Measurements from ENCODE around the gene ITPR2.

DNA sequence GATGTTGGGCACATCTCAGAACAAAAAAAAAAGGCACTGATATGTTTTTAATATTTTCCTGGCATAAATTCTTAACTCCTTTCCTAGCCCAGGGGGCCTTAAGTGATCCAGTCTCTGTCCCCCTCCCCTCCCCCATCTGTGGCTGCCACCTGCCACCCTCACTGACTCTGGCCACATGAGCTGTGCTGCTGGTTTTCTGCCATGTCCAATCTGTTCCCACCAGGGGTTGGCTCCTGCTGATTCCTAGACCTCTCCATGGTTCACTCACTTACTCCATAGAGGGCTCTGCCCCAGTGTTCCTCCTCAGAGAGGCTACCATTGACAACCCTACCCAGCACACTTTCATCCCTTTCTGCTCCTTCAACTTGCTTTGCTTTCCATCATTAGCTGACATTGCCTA, 474.3 kb downstream of the ITPR2 start:
- no peak for TF ChIP-seq EP300 (IDR thresholded peaks at IDR 0.05; ENCODE audit: borderline replicate concordance in 1 of 2, low read depth in 2 of 2, low read length in 2 of 2)
- TF ChIP-seq GTF2F1 (IDR thresholded peaks at IDR 0.05; ENCODE audit: borderline replicate concordance, low read depth, low read length) = no peak
- no peak for TF ChIP-seq POLR2AphosphoS5 (IDR thresholded peaks at IDR 0.05; ENCODE audit: low read depth, low read length)
- TF ChIP-seq TEAD4 (IDR thresholded peaks at IDR 0.05; ENCODE audit: low read depth, low read length) = no peak
- TF ChIP-seq, protein P1, sequence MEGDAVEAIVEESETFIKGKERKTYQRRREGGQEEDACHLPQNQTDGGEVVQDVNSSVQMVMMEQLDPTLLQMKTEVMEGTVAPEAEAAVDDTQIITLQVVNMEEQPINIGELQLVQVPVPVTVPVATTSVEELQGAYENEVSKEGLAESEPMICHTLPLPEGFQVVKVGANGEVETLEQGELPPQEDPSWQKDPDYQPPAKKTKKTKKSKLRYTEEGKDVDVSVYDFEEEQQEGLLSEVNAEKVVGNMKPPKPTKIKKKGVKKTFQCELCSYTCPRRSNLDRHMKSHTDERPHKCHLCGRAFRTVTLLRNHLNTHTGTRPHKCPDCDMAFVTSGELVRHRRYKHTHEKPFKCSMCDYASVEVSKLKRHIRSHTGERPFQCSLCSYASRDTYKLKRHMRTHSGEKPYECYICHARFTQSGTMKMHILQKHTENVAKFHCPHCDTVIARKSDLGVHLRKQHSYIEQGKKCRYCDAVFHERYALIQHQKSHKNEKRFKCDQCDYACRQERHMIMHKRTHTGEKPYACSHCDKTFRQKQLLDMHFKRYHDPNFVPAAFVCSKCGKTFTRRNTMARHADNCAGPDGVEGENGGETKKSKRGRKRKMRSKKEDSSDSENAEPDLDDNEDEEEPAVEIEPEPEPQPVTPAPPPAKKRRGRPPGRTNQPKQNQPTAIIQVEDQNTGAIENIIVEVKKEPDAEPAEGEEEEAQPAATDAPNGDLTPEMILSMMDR (IDR thresholded peaks at IDR 0.05; ENCODE audit: control extremely low read depth in 1 of 3, insufficient read depth in 1 of 3, low read depth in 1 of 3, low read length in 3 of 3) = no peak
- TF ChIP-seq RAD21 (IDR thresholded peaks at IDR 0.05 in 1 of 2, conservative IDR thresholded peaks at IDR 0.05 in 1 of 2; ENCODE audit: low read depth in 2 of 2, low read length in 2 of 2) = no peak
- no peak for TF ChIP-seq YY1 (IDR thresholded peaks at IDR 0.05; ENCODE audit: low read depth, low read length)
- no peak for TF ChIP-seq HDAC2 (IDR thresholded peaks at IDR 0.05; ENCODE audit: borderline replicate concordance in 1 of 2, low read depth in 2 of 2, low read length in 2 of 2)
